ENCODE measurements around the gene GPN3. TPM values are rescaled to one million over a fixed set of nuclear protein-coding genes. Genes with fewer than 3 reads are reported as not detected.

The GPN3 gene
- total and polyA plus RNA-seq, 2 of the 4 experiments (the other 2 are of a cell fraction) = 7.7 to 14.9 TPM

DNA sequence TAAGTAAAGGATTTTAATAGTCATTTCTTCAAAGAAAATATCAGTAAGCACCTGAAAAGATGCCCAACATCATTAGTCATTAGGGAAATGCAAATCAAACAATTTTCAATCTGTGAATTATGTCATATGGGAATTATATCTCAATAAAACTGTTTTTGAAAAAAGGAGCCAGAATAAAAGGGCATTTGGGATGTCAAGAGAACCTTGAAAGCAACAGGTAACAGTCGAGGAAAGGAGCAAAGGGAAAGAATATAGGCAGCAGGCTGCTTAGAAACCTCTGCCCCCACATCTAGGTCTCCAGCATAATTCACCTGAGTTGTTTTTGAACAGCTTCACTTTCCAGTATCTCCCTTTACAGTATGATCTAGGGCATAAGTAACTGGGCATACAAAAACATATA is 46.3 kb upstream of the GPN3 start:
- Histone ChIP-seq H3K9me3 (ENCODE audit: control insufficient read depth, insufficient read depth, low read length) (no peaks in the 10 kb centered on the region), H3K9ac (ENCODE audit: low read depth, low read length) (no peak overlapping the region), H2AFZ (replicated peaks; ENCODE audit: low read length, poor library complexity) (no peak overlapping the region), H3K27me3 (ENCODE audit: control insufficient read depth, insufficient read depth, low read length) (no peaks in the 10 kb centered on the region), H2BK20ac (ENCODE audit: low read depth, low read length) (no peak overlapping the region), H2AK9ac (replicated peaks; ENCODE audit: low read depth, low read length, poor library complexity) (no peak overlapping the region), H3K4me3 (ENCODE audit: insufficient read depth, low read depth, low read length) (no peak overlapping the region), H3K36me3 (ENCODE audit: control insufficient read depth, insufficient read depth, low read length) (no peaks in the 10 kb centered on the region), H4K91ac (ENCODE audit: insufficient read depth, low read depth, low read length) (no peak overlapping the region), H3K14ac (replicated peaks; ENCODE audit: low read depth, low read length) (no peak overlapping the region), H2BK5ac (ENCODE audit: low read depth, low read length, poor library complexity, severe bottlenecking) (no peak overlapping the region), H3K9me1 (ENCODE audit: insufficient read depth, low read length) (no peaks in the 10 kb centered on the region), H3K27ac (ENCODE audit: insufficient read depth, low read length) (no peak overlapping the region), H3K4me2 (ENCODE audit: low read depth, low read length) (no peak overlapping the region), H3K4ac (ENCODE audit: low read depth, low read length) (no peak overlapping the region), H4K5ac (ENCODE audit: low read depth, low read length) (no peak overlapping the region), H3K56ac (ENCODE audit: extremely low read depth, insufficient read depth, low read length) (no peak overlapping the region), H3K23ac (ENCODE audit: low read depth, low read length) (no peak overlapping the region), H2BK15ac (ENCODE audit: low read depth, low read length) (no peak overlapping the region), H2AK5ac (ENCODE audit: low read depth, low read length) (no peak overlapping the region), H4K8ac (ENCODE audit: low read depth in 2 of 2, low read length in 2 of 2) (no peak overlapping the region), H2BK120ac (ENCODE audit: low read depth, low read length) (no peak overlapping the region), H3K79me1 (ENCODE audit: low read depth in 1 of 2, low read length in 2 of 2) (no peaks in the 10 kb centered on the region), H4K20me1 (ENCODE audit: insufficient read depth, low read length) (no peaks in the 10 kb centered on the region), H3K4me1 (ENCODE audit: control insufficient read depth, insufficient read depth, low read length) (no peaks in the 10 kb centered on the region), H3K18ac (ENCODE audit: low read depth, low read length) (no peak overlapping the region)
- no peak for ATAC-seq (ENCODE audit: low read depth)
- intact Hi-C loops (cut with micrococcal nuclease) (no loop called here), in situ Hi-C loops (cut with MboI; ENCODE audit: low sequenced_read_pairs) (loop anchor here (5.0 kb wide), 1 partner anchor 83 kb away; no protein-coding TSS in a partner anchor), dilution Hi-C loops (cut with HindIII; ENCODE audit: low sequenced_read_pairs, unreplicated experiment) (no loop called here)
- POLR2A ChIA-PET (ENCODE audit: unreplicated experiment) = no interaction called here
- BruUV-seq (replicated peaks) = no TSS peak
- CTCF ChIA-PET = no interaction called here
- no peak for TF ChIP-seq FOS (IDR thresholded peaks at IDR 0.05; ENCODE audit: low read depth, low read length)
- TF ChIP-seq MAFK (IDR thresholded peaks at IDR 0.05; ENCODE audit: low read depth, low read length) = no peak
- TF ChIP-seq MXI1 (IDR thresholded peaks at IDR 0.05; ENCODE audit: borderline replicate concordance, low read depth, low read length) = no peak
- TF ChIP-seq CEBPB (IDR thresholded peaks at IDR 0.05; ENCODE audit: low read depth, low read length) = no peak
- TF ChIP-seq NFE2L2 (IDR thresholded peaks at IDR 0.05; ENCODE audit: low read depth, low read length) = no peak
- no peak for DNase-seq
- no CpG with 5 or more reads among the region's 1 CpG for WGBS, 2 experiments (ENCODE audit: extremely low coverage in 2 of 2, insufficient read length in 1 of 2)

Measured in IMR-90 (cell line).